Measurements from ENCODE around the gene WDHD1.
"Not testable (repeated sequence)": the region's sequence is repeated elsewhere in the genome, so short reads cannot be mapped to it uniquely, and the experiment has no call there.

Gene WDHD1

DNA sequence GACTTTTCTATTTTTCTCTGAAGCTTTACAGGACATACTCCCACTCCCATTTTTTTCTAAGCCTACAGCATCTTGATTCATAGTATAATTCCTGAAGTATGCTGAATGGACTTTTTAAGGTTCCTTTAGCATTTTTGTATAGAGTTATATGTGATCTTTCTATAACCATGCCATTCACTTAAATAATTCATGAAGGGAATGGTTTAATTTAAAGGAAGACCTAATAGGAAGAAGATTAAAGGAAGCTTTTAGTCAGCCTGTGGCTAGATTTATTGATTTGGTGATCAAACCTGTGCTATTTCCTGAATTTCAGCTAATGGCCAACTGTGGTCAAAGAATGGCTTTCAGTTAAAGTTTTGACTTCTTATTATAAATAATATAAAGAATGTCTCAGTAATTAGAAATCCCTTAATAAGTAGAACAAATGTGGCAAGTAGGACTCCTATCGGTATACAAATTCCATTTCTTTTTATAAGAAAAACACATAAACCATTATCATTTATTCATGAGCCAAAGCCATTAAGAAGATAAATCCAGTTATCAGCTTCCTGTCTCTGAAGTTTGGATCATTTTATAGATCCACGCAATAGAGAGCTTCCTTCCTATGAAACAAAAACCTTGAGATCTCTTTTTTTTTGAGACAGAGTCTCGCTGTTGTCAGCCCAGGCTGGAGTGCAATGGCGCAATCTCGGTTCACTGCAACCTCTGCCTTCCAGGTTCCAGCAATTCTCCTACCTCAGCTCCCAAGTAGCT is 20.6 kb upstream of the WDHD1 start:
- Histone ChIP-seq H3K36me3 (ENCODE audit: insufficient read depth, low read depth, low read length) (peaks cover 27% of the 10 kb centered on the region), H3K9ac (ENCODE audit: low read depth, low read length) (no peak overlapping the region), H3K9me3 (ENCODE audit: insufficient read depth, low read depth, low read length) (no peaks in the 10 kb centered on the region), H3K27me3 (ENCODE audit: insufficient read depth, low read length) (peaks cover 8% of the 10 kb centered on the region; the same call in 1 of the 2 replicates), H3K4me3 (ENCODE audit: low read length) (no peak overlapping the region), H3K27ac (ENCODE audit: low read length) (no peak overlapping the region), H3K4me1 (ENCODE audit: insufficient read depth, low read length) (no peaks in the 10 kb centered on the region)

DNA sequence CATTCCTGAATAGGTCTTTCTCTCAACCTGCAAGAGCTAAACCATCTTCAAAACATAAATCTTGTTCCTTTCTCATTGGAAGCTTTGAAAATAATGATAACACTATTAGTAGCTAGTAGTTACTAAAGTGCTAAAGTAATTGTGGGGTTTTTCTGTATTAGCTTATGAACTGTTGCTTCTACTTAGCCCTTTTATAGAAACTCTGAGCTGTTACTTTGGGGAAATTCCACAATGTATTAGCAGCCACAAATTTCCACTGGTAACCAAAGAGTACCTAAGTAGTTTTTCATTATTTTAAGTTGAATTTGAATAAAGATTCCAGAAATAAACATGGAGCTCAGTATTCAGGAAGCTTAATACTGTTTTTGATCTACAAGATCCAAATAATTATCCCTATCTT is 18.2 kb upstream of the WDHD1 start:
- no peak overlapping the region for H3K9ac ChIP-seq (ENCODE audit: low read depth, low read length)
- H3K27me3 ChIP-seq (ENCODE audit: insufficient read depth, low read length): peaks cover 27% of the 10 kb centered on the region; the same call in 1 of the 2 replicates
- no peak overlapping the region for H3K27ac ChIP-seq (ENCODE audit: low read length)
- H3K36me3 ChIP-seq (ENCODE audit: insufficient read depth, low read depth, low read length): peaks cover 29% of the 10 kb centered on the region
- H3K4me1 ChIP-seq (ENCODE audit: insufficient read depth, low read length): no peaks in the 10 kb centered on the region
- no peaks in the 10 kb centered on the region for H3K9me3 ChIP-seq (ENCODE audit: insufficient read depth, low read depth, low read length)
- no peak overlapping the region for H3K4me3 ChIP-seq (ENCODE audit: low read length)

DNA sequence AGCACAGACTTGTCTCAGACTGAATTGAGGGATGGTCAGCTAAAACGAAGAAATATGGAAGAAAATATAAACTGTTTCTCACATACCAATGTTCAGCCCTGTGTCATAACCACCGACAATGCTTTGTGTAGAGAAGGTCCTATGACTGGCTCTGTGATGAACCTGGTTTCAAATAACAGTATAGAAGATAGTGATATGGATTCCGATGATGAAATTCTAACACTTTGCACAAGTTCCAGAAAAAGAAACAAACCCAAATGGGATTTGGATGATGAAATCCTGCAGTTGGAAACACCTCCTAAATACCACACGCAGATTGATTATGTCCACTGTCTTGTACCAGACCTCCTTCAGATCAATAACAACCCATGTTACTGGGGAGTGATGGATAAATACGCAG is 16.6 kb upstream of the WDHD1 start:
- Histone ChIP-seq H3K4me3 (ENCODE audit: low read length) (no peak overlapping the region), H3K4me1 (ENCODE audit: insufficient read depth, low read length) (no peaks in the 10 kb centered on the region), H3K9ac (ENCODE audit: low read depth, low read length) (no peak overlapping the region), H3K36me3 (ENCODE audit: insufficient read depth, low read depth, low read length) (peaks cover 36% of the 10 kb centered on the region), H3K27ac (ENCODE audit: low read length) (no peak overlapping the region), H3K9me3 (ENCODE audit: insufficient read depth, low read depth, low read length) (no peaks in the 10 kb centered on the region), H3K27me3 (ENCODE audit: insufficient read depth, low read length) (peaks cover 31% of the 10 kb centered on the region; the same call in 1 of the 2 replicates)

GRCh38 chr14:55038708-55039107 is 11.8 kb upstream of the WDHD1 start:
- H3K4me3 ChIP-seq (ENCODE audit: low read length): no peak overlapping the region
- no peak overlapping the region for H3K9ac ChIP-seq (ENCODE audit: low read depth, low read length)
- H3K9me3 ChIP-seq (ENCODE audit: insufficient read depth, low read depth, low read length): no peaks in the 10 kb centered on the region
- no peaks in the 10 kb centered on the region for H3K4me1 ChIP-seq (ENCODE audit: insufficient read depth, low read length)
- peaks cover 57% of the 10 kb centered on the region for H3K36me3 ChIP-seq (ENCODE audit: insufficient read depth, low read depth, low read length)
- H3K27ac ChIP-seq (ENCODE audit: low read length): no peak overlapping the region
- H3K27me3 ChIP-seq (ENCODE audit: insufficient read depth, low read length): peaks cover 31% of the 10 kb centered on the region; the same call in 1 of the 2 replicates

DNA sequence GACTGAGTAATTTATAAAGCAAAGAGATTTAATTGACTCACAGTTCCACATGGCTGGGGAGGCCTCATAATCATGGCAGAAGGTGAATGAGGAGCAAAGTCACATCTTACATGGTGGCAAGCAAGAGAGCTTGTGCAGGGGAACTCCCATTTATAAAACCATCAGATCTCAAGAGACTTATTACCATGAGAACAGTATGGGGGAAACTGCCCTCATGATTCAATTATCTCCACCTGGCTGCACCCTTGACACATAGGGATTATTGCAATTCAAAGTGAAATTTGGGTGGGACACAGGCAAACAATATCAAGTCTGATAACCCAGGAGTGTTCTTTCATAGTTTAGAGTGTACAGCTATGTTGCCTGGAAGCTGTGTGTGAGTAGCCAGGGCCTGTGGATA is 11.1 kb upstream of the WDHD1 start:
- H3K36me3 ChIP-seq (ENCODE audit: insufficient read depth, low read depth, low read length): peaks cover 56% of the 10 kb centered on the region
- not testable (repeated sequence) for H3K27ac ChIP-seq (ENCODE audit: low read length); H3K4me3 ChIP-seq (ENCODE audit: low read length); H3K9ac ChIP-seq (ENCODE audit: low read depth, low read length); H3K9me3 ChIP-seq (ENCODE audit: insufficient read depth, low read depth, low read length); H3K4me1 ChIP-seq (ENCODE audit: insufficient read depth, low read length)
- H3K27me3 ChIP-seq (ENCODE audit: insufficient read depth, low read length): peaks cover 28% of the 10 kb centered on the region; the same call in 1 of the 2 replicates

GRCh38 chr14:55031190-55031589 is 4.3 kb upstream of the WDHD1 start:
- Histone ChIP-seq H3K27ac (ENCODE audit: low read length) (no peak overlapping the region), H3K9ac (ENCODE audit: low read depth, low read length) (no peak overlapping the region), H3K4me3 (ENCODE audit: low read length) (no peak overlapping the region), H3K27me3 (ENCODE audit: insufficient read depth, low read length) (no peaks in the 10 kb centered on the region), H3K9me3 (ENCODE audit: insufficient read depth, low read depth, low read length) (no peaks in the 10 kb centered on the region), H3K36me3 (ENCODE audit: insufficient read depth, low read depth, low read length) (peaks cover 39% of the 10 kb centered on the region), H3K4me1 (ENCODE audit: insufficient read depth, low read length) (peaks cover 11% of the 10 kb centered on the region; the same call in 1 of the 2 replicates)

GRCh38 chr14:55028476-55028875 is 1.6 kb upstream of the WDHD1 start:
- Histone ChIP-seq H3K9me3 (ENCODE audit: insufficient read depth, low read depth, low read length) (no peaks in the 10 kb centered on the region), H3K4me1 (ENCODE audit: insufficient read depth, low read length) (peaks cover 20% of the 10 kb centered on the region), H3K9ac (ENCODE audit: low read depth, low read length) (peak overlapping the region; percentile 98; the same call in 1 of the 2 replicates), H3K4me3 (ENCODE audit: low read length) (peak overlapping the region; percentile 94), H3K27ac (ENCODE audit: low read length) (no peak overlapping the region), H3K36me3 (ENCODE audit: insufficient read depth, low read depth, low read length) (peaks cover 24% of the 10 kb centered on the region), H3K27me3 (ENCODE audit: insufficient read depth, low read length) (no peaks in the 10 kb centered on the region)

GRCh38 chr14:55028066-55028465 is 1.2 kb upstream of the WDHD1 start:
- Histone ChIP-seq H3K27me3 (ENCODE audit: insufficient read depth, low read length) (no peaks in the 10 kb centered on the region), H3K4me1 (ENCODE audit: insufficient read depth, low read length) (peaks cover 24% of the 10 kb centered on the region), H3K36me3 (ENCODE audit: insufficient read depth, low read depth, low read length) (peaks cover 24% of the 10 kb centered on the region), H3K4me3 (ENCODE audit: low read length) (peak overlapping the region; percentile 94), H3K9ac (ENCODE audit: low read depth, low read length) (peak overlapping the region; percentile 98), H3K9me3 (ENCODE audit: insufficient read depth, low read depth, low read length) (no peaks in the 10 kb centered on the region), H3K27ac (ENCODE audit: low read length) (peak overlapping the region; percentile 75)

DNA sequence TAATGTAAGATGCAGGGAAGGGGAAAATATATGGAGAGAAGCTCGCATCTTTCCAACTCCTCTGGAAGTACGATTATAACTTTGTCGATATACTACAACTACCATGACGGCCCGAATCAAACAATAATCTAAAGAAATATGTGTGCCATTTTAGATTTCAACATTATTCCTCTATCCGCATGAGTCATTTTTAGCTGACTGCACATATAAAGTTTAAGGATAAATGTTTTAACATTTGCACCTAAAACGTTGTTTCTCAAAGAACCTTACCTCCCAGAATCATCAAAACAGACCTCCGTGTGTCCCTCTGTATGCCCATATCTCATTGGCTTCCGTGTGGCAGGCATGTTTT is 482 bp downstream of the WDHD1 start:
- Histone ChIP-seq H3K4me1 (ENCODE audit: insufficient read depth, low read length) (peaks cover 24% of the 10 kb centered on the region), H3K9me3 (ENCODE audit: insufficient read depth, low read depth, low read length) (no peaks in the 10 kb centered on the region), H3K27ac (ENCODE audit: low read length) (peak overlapping the region; percentile 75), H3K4me3 (ENCODE audit: low read length) (peak overlapping the region; percentile 94), H3K9ac (ENCODE audit: low read depth, low read length) (peak overlapping the region; percentile 98), H3K36me3 (ENCODE audit: insufficient read depth, low read depth, low read length) (peaks cover 30% of the 10 kb centered on the region), H3K27me3 (ENCODE audit: insufficient read depth, low read length) (no peaks in the 10 kb centered on the region)

DNA sequence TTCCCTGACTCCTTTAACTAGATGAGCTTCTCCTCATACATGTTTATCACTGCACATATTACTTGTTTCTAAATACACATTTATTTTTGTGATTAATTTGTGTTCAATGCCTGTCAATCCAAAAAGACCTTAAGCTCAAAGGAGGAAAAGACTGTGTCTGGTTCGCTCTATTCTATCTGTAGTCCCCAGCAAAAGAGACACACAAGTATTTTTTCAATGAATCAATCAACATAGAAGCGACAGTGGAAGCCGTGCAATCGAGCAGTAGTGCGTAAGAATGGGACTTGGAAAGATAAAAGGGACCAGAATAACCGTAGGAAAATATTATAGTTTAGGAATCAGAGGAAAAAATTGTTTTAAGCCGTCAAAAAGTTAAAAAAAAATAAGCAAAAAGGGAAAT is 951 bp downstream of the WDHD1 start:
- peak overlapping the region; percentile 74 for H3K27ac ChIP-seq (ENCODE audit: low read length)
- no peaks in the 10 kb centered on the region for H3K27me3 ChIP-seq (ENCODE audit: insufficient read depth, low read length)

GRCh38 chr14:55024365-55024764 is 2.5 kb downstream of the WDHD1 start:
- peak overlapping the region; percentile 72 for H3K9ac ChIP-seq (ENCODE audit: low read depth, low read length)
- peak overlapping the region; percentile 12 for H3K27ac ChIP-seq (ENCODE audit: low read length)

More for the DNA sequence above, 951 bp downstream of the WDHD1 start:
- peak overlapping the region; percentile 94 for H3K4me3 ChIP-seq (ENCODE audit: low read length)
- peaks cover 20% of the 10 kb centered on the region for H3K4me1 ChIP-seq (ENCODE audit: insufficient read depth, low read length)
- H3K9ac ChIP-seq (ENCODE audit: low read depth, low read length): peak overlapping the region; percentile 98
- H3K9me3 ChIP-seq (ENCODE audit: insufficient read depth, low read depth, low read length): no peaks in the 10 kb centered on the region
- peaks cover 34% of the 10 kb centered on the region for H3K36me3 ChIP-seq (ENCODE audit: insufficient read depth, low read depth, low read length)

DNA sequence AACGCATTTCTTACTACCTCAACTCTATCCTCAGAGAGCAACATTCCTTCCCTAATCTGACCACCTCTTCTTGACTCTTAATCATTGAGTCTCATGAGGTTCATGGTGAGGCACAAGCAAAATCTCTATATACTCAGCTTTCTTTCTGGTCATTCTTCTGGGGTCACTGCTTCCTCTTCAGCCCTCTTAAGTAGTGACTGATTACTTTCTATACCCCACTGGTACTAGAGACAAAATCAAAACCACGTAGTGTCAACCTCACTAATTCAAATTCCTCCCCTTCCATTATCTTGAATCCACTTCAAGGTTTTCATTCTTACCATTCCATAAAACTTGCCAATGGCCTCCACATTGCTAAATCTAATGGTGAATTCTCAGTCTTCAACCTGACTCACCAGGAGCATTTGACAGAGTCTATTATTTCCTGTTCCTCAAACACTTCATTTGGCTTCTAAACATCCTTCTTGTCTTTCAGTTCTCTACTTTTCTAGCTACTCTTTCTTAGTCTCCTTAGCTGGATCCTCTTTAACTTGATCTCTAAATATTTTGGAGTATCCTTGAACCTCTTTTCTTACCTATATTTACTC is 6.8 kb downstream of the WDHD1 start:
- H3K27ac ChIP-seq (ENCODE audit: low read length): no peak overlapping the region
- peaks cover 72% of the 10 kb centered on the region for H3K36me3 ChIP-seq (ENCODE audit: insufficient read depth, low read depth, low read length)
- no peak overlapping the region for H3K9ac ChIP-seq (ENCODE audit: low read depth, low read length)
- no peaks in the 10 kb centered on the region for H3K9me3 ChIP-seq (ENCODE audit: insufficient read depth, low read depth, low read length)
- H3K4me3 ChIP-seq (ENCODE audit: low read length): no peak overlapping the region
- H3K27me3 ChIP-seq (ENCODE audit: insufficient read depth, low read length): no peaks in the 10 kb centered on the region
- peaks cover 13% of the 10 kb centered on the region for H3K4me1 ChIP-seq (ENCODE audit: insufficient read depth, low read length)

More at GRCh38 chr14:55024365-55024764, 2.5 kb downstream of the WDHD1 start:
- H3K4me3 ChIP-seq (ENCODE audit: low read length): peak overlapping the region; percentile 60
- peaks cover 47% of the 10 kb centered on the region for H3K36me3 ChIP-seq (ENCODE audit: insufficient read depth, low read depth, low read length)
- not testable (repeated sequence) for H3K9me3 ChIP-seq (ENCODE audit: insufficient read depth, low read depth, low read length); H3K27me3 ChIP-seq (ENCODE audit: insufficient read depth, low read length)
- peaks cover 14% of the 10 kb centered on the region for H3K4me1 ChIP-seq (ENCODE audit: insufficient read depth, low read length)

All from iPS-20b (cell line).